OCI-LY7 (cell line): ENCODE data around the gene RFT1. TPM values are rescaled to one million over a fixed set of nuclear protein-coding genes. Genes with fewer than 3 reads are reported as not detected.

Experiments used
- BruUV-seq: library from RNA; stranded (reverse); fragments of 400-500 nt; replicated peaks from 2 replicates; lab custom pipeline; 2021; lab: Mats Ljungman, UMichigan
- CTCF ChIA-PET: fragments of 300-600 bp; sonication (Branson Sonifier 250); formaldehyde crosslinking; loops from one replicate; lab custom pipeline; 2022; ENCODE audit warnings: antibody characterized with exemption; ENCODE audit not compliant: unreplicated experiment; lab: Charles Lee
- POLR2A ChIA-PET: fragments of 300-600 bp; sonication (Branson Sonifier 250); formaldehyde crosslinking; loops from one replicate; lab custom pipeline; 2022; ENCODE audit warnings: antibody characterized with exemption; lab: Charles Lee
- DNase-seq: peaks from one replicate; pipeline ENCODE4 v3.0.0-alpha.2; 2015; ENCODE audit warnings: low spot score
- H2AFZ ChIP-seq: fragments of 200-600 bp; sonication (generic), shearing (Covaris generic); 2 replicates; pipeline ENCODE4 v1.6.1; 2014; ENCODE audit warnings: mild to moderate bottlenecking, antibody characterized with exemption, low read length, moderate library complexity
- H3K27ac ChIP-seq: fragments of 200-600 bp; sonication (generic); 2 replicates; pipeline ENCODE4 v1.5.1; 2014; ENCODE audit warnings: mixed run types, low read depth, mild to moderate bottlenecking, moderate library complexity, low read length, inconsistent platforms; ENCODE audit not compliant: poor library complexity, severe bottlenecking
- H3K36me3 ChIP-seq: fragments of 200-600 bp; sonication (generic); 2 replicates; pipeline ENCODE4 v1.6.1; 2014; ENCODE audit warnings: mild to moderate bottlenecking, antibody characterized with exemption, low read length, moderate library complexity, mixed read lengths; ENCODE audit not compliant: insufficient read depth
- H3K4me1 ChIP-seq: fragments of 200-600 bp; sonication (generic); 2 replicates; pipeline ENCODE4 v1.5.1; 2014; ENCODE audit warnings: mild to moderate bottlenecking, low read length; ENCODE audit not compliant: insufficient read depth, poor library complexity, severe bottlenecking
- H3K4me2 ChIP-seq: fragments of 200-600 bp; sonication (generic); 2 replicates; pipeline ENCODE4 v1.6.1; 2014; ENCODE audit warnings: mild to moderate bottlenecking, low read length
- H3K4me3 ChIP-seq: fragments of 200-600 bp; sonication (generic); 2 replicates; pipeline ENCODE4 v1.5.1; 2014; ENCODE audit warnings: mild to moderate bottlenecking, low read depth, low read length; ENCODE audit not compliant: poor library complexity, severe bottlenecking
- H3K79me2 ChIP-seq: fragments of 200-600 bp; sonication (generic); 2 replicates; pipeline ENCODE4 v1.6.1; 2016; ENCODE audit warnings: low read depth, mild to moderate bottlenecking, low read length, moderate library complexity, mixed read lengths; ENCODE audit not compliant: insufficient read depth
- H3K9me2 ChIP-seq: fragments of 200-600 bp; sonication (generic); 2 replicates; pipeline ENCODE4 v1.6.1; 2016; ENCODE audit warnings: mild to moderate bottlenecking, low read length, mixed read lengths; ENCODE audit not compliant: insufficient read depth
- H3K9me3 ChIP-seq: fragments of 200-600 bp; sonication (generic); 2 replicates; pipeline ENCODE4 v1.6.1; 2014; ENCODE audit warnings: mild to moderate bottlenecking, mixed run types, low read length, mixed read lengths
- H4K20me1 ChIP-seq: fragments of 200-600 bp; sonication (generic); 2 replicates; pipeline ENCODE4 v1.6.1; 2014; ENCODE audit warnings: mild to moderate bottlenecking, antibody characterized with exemption, low read length, moderate library complexity, mixed read lengths; ENCODE audit not compliant: insufficient read depth
- CTCF ChIP-seq: fragments of 200-600 bp; sonication (generic); conservative IDR thresholded peaks from 2 replicates; pipeline ENCODE4 v1.5.1; 2014; ENCODE audit warnings: mild to moderate bottlenecking, antibody characterized with exemption, low read length, moderate library complexity, mixed read lengths
- EZH2phosphoT487 ChIP-seq: fragments of 200-600 bp; sonication (generic); IDR thresholded peaks from 2 replicates; pipeline ENCODE4 v1.6.1; 2018; ENCODE audit warnings: low read depth, borderline replicate concordance, mild to moderate bottlenecking, mixed run types, antibody characterized with exemption, low read length, moderate library complexity, mixed read lengths
- intact Hi-C: fragments of 100-400 bp; cut with micrococcal nuclease; formaldehyde crosslinking; loops from one replicate; pipeline ENCODE4 v1.10.0; 2022; ENCODE audit not compliant: unreplicated experiment
- total RNA-seq, 2 experiments: library from RNA; depleted of rRNA in 1 of 2; stranded (reverse); fragments of >200 nt in 1 of 2; shearing (Covaris generic) in 1 of 2; gene quantifications; 2 replicates each; pipeline ENCODE4 v1.2.3, GENCODE V29; 2014 to 2022

Gene RFT1
- total RNA-seq, 2 experiments from 2014 or later = 9.9 to 34.7 TPM

- Histone ChIP-seq H3K4me1 (no peaks in the 10 kb centered on the region), H3K9me3 (no peaks in the 10 kb centered on the region), H4K20me1 (no peaks in the 10 kb centered on the region), H3K36me3 (peaks cover 68% of the 10 kb centered on the region), H3K4me3 (no peak overlapping the region), H3K9me2 (no peaks in the 10 kb centered on the region), H3K4me2 (no peak overlapping the region), H3K27ac (no peak overlapping the region), H3K79me2 (no peaks in the 10 kb centered on the region), H2AFZ (no peak overlapping the region)
- no peak for TF ChIP-seq CTCF
- no peak for TF ChIP-seq EZH2phosphoT487
- no TSS peak for BruUV-seq
- no peak for DNase-seq
- intact Hi-C loops = no loop called here
- POLR2A ChIA-PET = no interaction called here
- CTCF ChIA-PET = no interaction called here
These were observed 37.3 kb downstream of the RFT1 start for GRCh38 chr3:53092942-53093341.

GRCh38 chr3:53092216-53092615, 38.0 kb downstream of the RFT1 start:
- no peaks in the 10 kb centered on the region for H3K4me1 ChIP-seq
- intact Hi-C loops = no loop called here
- DNase-seq = no peak
- ChIA-PET POLR2A (no interaction called here), CTCF (no interaction called here)
- H3K79me2 ChIP-seq = no peaks in the 10 kb centered on the region
- no peak overlapping the region for H3K27ac ChIP-seq
- H3K9me3 ChIP-seq = no peaks in the 10 kb centered on the region
- H3K9me2 ChIP-seq = no peaks in the 10 kb centered on the region
- no peak overlapping the region for H3K4me3 ChIP-seq
- TF ChIP-seq CTCF (no peak), EZH2phosphoT487 (no peak)
- H4K20me1 ChIP-seq = no peaks in the 10 kb centered on the region
- H3K4me2 ChIP-seq = no peak overlapping the region
- no TSS peak for BruUV-seq
- no peak overlapping the region for H2AFZ ChIP-seq
- H3K36me3 ChIP-seq = peaks cover 62% of the 10 kb centered on the region

GRCh38 chr3:53091011-53091410, 39.2 kb downstream of the RFT1 start:
- Histone ChIP-seq H3K27ac (no peak overlapping the region), H3K4me1 (no peaks in the 10 kb centered on the region), H3K4me3 (no peak overlapping the region), H3K79me2 (no peaks in the 10 kb centered on the region), H2AFZ (no peak overlapping the region), H3K4me2 (no peak overlapping the region), H3K9me3 (no peaks in the 10 kb centered on the region), H3K9me2 (no peaks in the 10 kb centered on the region), H3K36me3 (peaks cover 57% of the 10 kb centered on the region), H4K20me1 (no peaks in the 10 kb centered on the region)
- DNase-seq = no peak
- BruUV-seq = no TSS peak
- intact Hi-C loops = no loop called here
- ChIA-PET CTCF (no interaction called here), POLR2A (no interaction called here)
- TF ChIP-seq CTCF (no peak), EZH2phosphoT487 (no peak)
